Measurements from ENCODE around the gene RASGEF1B. TPM values are rescaled to one million over a fixed set of nuclear protein-coding genes. Genes with fewer than 3 reads are reported as not detected.
A peak's percentile ranks its signal among the peaks of the same experiment; 100 is the strongest.

RASGEF1B gene
- total RNA-seq (28.0 TPM), polyA plus RNA-seq (1 to 10 TPM; 1.1 to 2.7 (median 2.3) TPM)

DNA sequence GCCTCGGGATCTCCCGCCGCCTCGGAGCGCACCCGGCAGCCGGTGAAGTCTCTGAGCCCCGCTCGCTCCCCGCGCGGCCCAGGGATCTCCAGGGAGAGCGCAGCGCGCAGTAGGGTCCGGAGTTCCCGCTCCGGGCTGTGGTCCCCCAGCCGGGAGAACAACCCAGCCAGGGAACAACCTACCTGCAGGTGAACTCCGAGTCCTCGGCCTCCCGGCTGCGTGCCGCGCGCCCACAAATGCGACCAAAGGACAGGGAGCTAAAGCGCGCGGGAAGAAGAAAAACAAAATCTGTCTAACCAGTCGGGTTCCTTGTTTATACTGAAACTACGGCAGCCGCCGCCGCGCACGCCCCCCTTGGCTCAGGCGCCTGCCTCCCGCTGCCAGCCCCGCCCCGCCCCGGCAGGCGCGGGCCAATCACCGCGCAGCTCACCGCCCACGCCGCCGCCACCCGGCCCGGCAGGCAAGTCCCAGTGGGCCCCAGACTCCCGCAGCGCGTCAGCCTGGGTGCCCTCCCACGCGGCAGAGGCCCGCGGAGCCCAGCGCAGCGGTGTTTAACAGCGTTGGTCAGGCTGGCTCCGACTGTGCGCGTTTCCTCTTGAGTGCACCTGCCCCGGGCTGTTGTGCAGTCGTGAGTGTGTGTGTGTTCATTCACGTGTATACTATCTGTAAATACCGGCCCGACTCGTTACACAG, at the start of gene RASGEF1B:
RASGEF1B (minus strand) TSS at position 320 of the 693 bp plus-strand sequence. CDS start 12,399 bp downstream, outside the sequence.
- peaks cover 8% of the 10 kb centered on the region for H3K27me3 Mint-ChIP-seq
- H3K4me1 Mint-ChIP-seq, result peaks cover 4 to 35% (median 20%) of the 10 kb centered on the region in 4 donors
- DNase-seq, result peak; percentile 86 to 93 (median 93)
- Histone ChIP-seq H3K27ac (ENCODE audit: insufficient read depth, low read length, poor library complexity, severe bottlenecking) (peak within 1 kb of the TSS; percentile 85), H3K4me3 (ENCODE audit: low read depth, low read length) (peak within 1 kb of the TSS; percentile 96), H3K9me3 (ENCODE audit: control insufficient read depth in 2 of 2, low read length in 2 of 2) (no peaks in the 10 kb centered on the region), H3K4me1 (ENCODE audit: control insufficient read depth, insufficient read depth, low read length, poor library complexity, severe bottlenecking) (peaks cover 23% of the 10 kb centered on the region), H3K27me3 (ENCODE audit: control insufficient read depth, insufficient read depth, low read length) (peaks cover 5% of the 10 kb centered on the region), H3K36me3 (ENCODE audit: control insufficient read depth, insufficient read depth, low read length) (no peaks in the 10 kb centered on the region)
- H3K4me3 Mint-ChIP-seq, result peak within 1 kb of the TSS; percentile 93 to 95 (median 94)
- H3K9me3 Mint-ChIP-seq, result no peaks in the 10 kb centered on the region
- H3K36me3 Mint-ChIP-seq, result no peaks in the 10 kb centered on the region
- peak within 1 kb of the TSS; percentile 60 to 96 (median 94) for H3K27ac Mint-ChIP-seq
- ATAC-seq (ENCODE audit: low read depth in 2 of 2), result peak; percentile 92

DNA sequence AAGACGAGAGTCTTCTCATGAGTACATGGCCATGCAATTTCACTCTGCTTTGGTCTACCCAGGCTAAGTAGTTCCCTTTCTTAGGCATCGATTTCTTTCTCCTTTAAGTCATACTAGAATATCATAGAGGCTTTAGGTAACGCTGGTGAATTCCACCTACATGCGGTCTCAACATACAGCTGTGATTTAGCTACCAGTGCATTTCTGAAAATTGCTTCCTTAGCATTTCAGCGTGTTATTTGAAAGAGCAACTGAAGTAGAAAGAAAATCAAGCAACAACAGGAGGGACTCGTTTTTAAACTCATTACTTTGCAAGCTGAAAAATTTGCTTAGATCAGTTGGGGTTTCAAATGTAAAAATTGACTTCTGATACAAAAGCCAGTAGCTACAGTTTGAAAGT, 48.1 kb upstream of the RASGEF1B start:
- H3K27ac Mint-ChIP-seq, result no peak overlapping the region
- no peaks in the 10 kb centered on the region for H3K36me3 Mint-ChIP-seq
- Histone ChIP-seq H3K4me3 (ENCODE audit: low read depth, low read length) (no peak overlapping the region), H3K36me3 (ENCODE audit: control insufficient read depth, insufficient read depth, low read length) (no peaks in the 10 kb centered on the region), H3K27ac (ENCODE audit: insufficient read depth, low read length, poor library complexity, severe bottlenecking) (no peak overlapping the region), H3K4me1 (ENCODE audit: control insufficient read depth, insufficient read depth, low read length, poor library complexity, severe bottlenecking) (no peaks in the 10 kb centered on the region), H3K9me3 (ENCODE audit: control insufficient read depth in 2 of 2, low read length in 2 of 2) (no peaks in the 10 kb centered on the region), H3K27me3 (ENCODE audit: control insufficient read depth, insufficient read depth, low read length) (peaks cover 3% of the 10 kb centered on the region)
- peaks cover 16% of the 10 kb centered on the region for H3K27me3 Mint-ChIP-seq
- DNase-seq (no peak), ATAC-seq (ENCODE audit: low read depth in 2 of 2) (no peak)
- H3K9me3 Mint-ChIP-seq, result peaks cover 0 to 4% (median 0%) of the 10 kb centered on the region in 7 donors
- no peak overlapping the region for H3K4me3 Mint-ChIP-seq
- peaks cover 0 to 4% (median 0%) of the 10 kb centered on the region in 4 donors for H3K4me1 Mint-ChIP-seq

DNA sequence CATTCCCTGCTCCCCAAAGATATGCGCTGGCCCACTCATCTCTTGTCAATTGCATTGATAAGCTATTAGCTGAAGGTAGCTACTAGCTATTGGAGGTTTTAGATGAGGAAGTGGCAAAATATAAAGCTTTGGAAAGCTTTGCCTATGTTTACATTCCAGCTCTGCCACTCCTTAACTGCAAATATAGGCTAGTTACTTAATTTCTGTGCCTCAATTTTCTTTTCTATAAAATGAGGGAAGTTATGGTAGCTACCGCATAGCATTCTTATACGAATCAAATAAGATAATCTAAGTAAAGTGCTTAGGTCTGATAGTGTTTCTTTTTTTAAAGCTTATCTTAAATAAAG, 47.7 kb upstream of the RASGEF1B start:
- Mint-ChIP-seq H3K4me3 (no peak overlapping the region), H3K9me3 (peaks cover 0 to 4% (median 0%) of the 10 kb centered on the region in 7 donors), H3K27ac (no peak overlapping the region), H3K27me3 (peaks cover 16% of the 10 kb centered on the region), H3K4me1 (peaks cover 0 to 4% (median 0%) of the 10 kb centered on the region in 4 donors), H3K36me3 (no peaks in the 10 kb centered on the region)
- Histone ChIP-seq H3K27me3 (ENCODE audit: control insufficient read depth, insufficient read depth, low read length) (peaks cover 3% of the 10 kb centered on the region), H3K4me1 (ENCODE audit: control insufficient read depth, insufficient read depth, low read length, poor library complexity, severe bottlenecking) (no peaks in the 10 kb centered on the region), H3K4me3 (ENCODE audit: low read depth, low read length) (no peak overlapping the region), H3K27ac (ENCODE audit: insufficient read depth, low read length, poor library complexity, severe bottlenecking) (no peak overlapping the region), H3K36me3 (ENCODE audit: control insufficient read depth, insufficient read depth, low read length) (no peaks in the 10 kb centered on the region), H3K9me3 (ENCODE audit: control insufficient read depth in 2 of 2, low read length in 2 of 2) (no peaks in the 10 kb centered on the region)
- DNase-seq, result no peak
- no peak for ATAC-seq (ENCODE audit: low read depth in 2 of 2)

DNA sequence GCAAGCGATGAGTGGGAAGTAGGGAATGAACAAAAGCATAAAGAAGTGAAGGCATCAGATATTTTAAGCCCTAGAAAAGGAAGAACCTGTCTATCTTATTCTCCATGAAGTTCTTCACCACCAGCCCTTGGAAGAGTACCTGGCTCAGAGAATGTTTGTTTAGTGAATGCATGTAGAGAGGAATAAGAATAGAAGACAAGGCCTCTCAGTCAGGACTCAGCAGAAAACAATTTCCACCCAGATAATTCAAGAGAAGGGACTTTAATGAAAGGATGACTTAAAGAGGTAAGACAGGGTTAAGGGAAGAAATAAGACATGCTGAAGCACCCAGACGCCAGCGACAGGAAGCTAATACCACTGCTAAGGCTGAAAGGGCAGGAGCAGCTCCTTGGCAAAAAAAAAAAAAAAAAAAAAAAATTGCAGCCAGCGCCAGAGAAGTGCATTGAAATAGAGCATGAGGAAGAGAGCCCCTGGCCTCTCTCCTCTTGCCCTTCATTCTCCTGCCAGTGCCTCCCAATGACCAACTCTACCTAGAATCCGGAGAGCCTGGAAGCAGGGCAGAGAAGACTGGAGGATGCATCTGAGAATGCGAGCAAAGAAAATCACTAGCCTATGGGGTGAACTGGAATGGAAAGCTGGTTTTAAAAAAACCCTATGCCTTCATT, 47.2 kb upstream of the RASGEF1B start:
- no peak for DNase-seq

DNA sequence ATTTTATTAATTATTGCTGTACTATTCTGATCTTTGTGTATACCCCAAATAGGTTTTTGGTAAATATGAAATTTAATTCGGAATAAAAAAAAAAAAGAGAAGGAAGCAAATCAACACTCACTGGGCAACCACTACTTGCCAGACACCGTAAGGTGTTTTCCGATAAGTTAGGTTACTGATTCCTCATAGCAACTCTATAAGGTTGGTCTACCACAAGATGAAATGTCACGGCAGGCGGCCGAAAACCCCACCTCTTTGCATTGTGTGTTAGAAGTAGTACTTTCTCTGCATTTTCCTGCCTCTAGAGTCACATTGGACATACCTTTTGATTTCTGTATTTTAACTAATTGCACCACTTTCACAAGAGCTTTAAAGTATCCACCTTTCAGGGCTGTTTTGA, 44.5 kb upstream of the RASGEF1B start:
- H3K27me3 ChIP-seq (ENCODE audit: control insufficient read depth, insufficient read depth, low read length), result peaks cover 5% of the 10 kb centered on the region
- no peaks in the 10 kb centered on the region for H3K9me3 ChIP-seq (ENCODE audit: control insufficient read depth in 2 of 2, low read length in 2 of 2)
- H3K27ac Mint-ChIP-seq, result no peak overlapping the region
- H3K4me1 ChIP-seq (ENCODE audit: control insufficient read depth, insufficient read depth, low read length, poor library complexity, severe bottlenecking), result no peaks in the 10 kb centered on the region
- H3K4me3 Mint-ChIP-seq, result no peak overlapping the region
- H3K4me1 Mint-ChIP-seq, result peaks cover 0 to 2% (median 0%) of the 10 kb centered on the region in 4 donors
- no peak overlapping the region for H3K4me3 ChIP-seq (ENCODE audit: low read depth, low read length)
- ATAC-seq (ENCODE audit: low read depth in 2 of 2) (no peak), DNase-seq (no peak)
- H3K27ac ChIP-seq (ENCODE audit: insufficient read depth, low read length, poor library complexity, severe bottlenecking), result no peak overlapping the region
- H3K9me3 Mint-ChIP-seq, result peaks cover 0 to 4% (median 0%) of the 10 kb centered on the region in 7 donors
- H3K36me3 Mint-ChIP-seq, result no peaks in the 10 kb centered on the region
- peaks cover 11% of the 10 kb centered on the region for H3K27me3 Mint-ChIP-seq
- H3K36me3 ChIP-seq (ENCODE audit: control insufficient read depth, insufficient read depth, low read length), result no peaks in the 10 kb centered on the region

More for the DNA sequence above, 47.2 kb upstream of the RASGEF1B start:
- Mint-ChIP-seq H3K36me3 (no peaks in the 10 kb centered on the region), H3K9me3 (peaks cover 0 to 4% (median 0%) of the 10 kb centered on the region in 7 donors), H3K27ac (no peak overlapping the region), H3K4me1 (peaks cover 0 to 4% (median 0%) of the 10 kb centered on the region in 4 donors), H3K27me3 (peaks cover 21% of the 10 kb centered on the region), H3K4me3 (no peak overlapping the region)
- Histone ChIP-seq H3K9me3 (ENCODE audit: control insufficient read depth in 2 of 2, low read length in 2 of 2) (no peaks in the 10 kb centered on the region), H3K27ac (ENCODE audit: insufficient read depth, low read length, poor library complexity, severe bottlenecking) (no peak overlapping the region), H3K36me3 (ENCODE audit: control insufficient read depth, insufficient read depth, low read length) (no peaks in the 10 kb centered on the region), H3K4me3 (ENCODE audit: low read depth, low read length) (no peak overlapping the region), H3K4me1 (ENCODE audit: control insufficient read depth, insufficient read depth, low read length, poor library complexity, severe bottlenecking) (no peaks in the 10 kb centered on the region), H3K27me3 (ENCODE audit: control insufficient read depth, insufficient read depth, low read length) (peaks cover 4% of the 10 kb centered on the region)
- no peak for ATAC-seq (ENCODE audit: low read depth in 2 of 2)

DNA sequence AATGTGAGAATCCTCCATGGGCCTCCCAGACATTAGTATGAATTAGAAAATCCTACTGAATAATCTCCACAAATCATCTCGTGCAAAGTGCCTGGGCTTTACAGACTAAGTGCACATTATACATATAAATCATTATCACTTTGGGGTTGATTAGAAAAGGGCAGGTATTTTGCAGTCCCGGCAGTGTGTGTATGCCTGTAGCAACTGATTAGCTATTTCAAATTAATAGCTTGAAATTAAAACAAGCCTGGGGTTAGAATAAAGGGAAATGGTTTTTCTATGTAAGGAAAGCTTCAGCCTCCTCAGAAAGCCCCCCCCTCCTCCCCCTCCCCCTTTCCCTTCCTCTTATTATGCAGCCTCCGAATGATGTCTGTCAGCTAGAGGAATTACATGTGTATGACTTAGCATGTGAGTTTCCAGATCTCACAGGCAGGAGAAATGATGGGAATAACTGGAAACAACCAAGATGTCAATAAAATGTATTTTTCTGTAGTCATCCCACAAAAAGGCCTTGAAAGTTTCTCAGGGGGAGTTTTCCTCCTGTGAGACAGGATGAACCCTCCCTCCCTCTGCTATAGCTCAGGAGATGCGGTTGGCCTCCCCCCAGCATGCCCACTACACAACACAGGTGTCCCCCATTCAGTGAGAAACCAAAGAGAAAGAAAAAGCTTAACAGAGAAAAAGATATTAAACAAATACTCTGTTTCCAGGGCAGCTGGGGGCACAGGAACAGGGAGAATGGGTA, 41.2 kb upstream of the RASGEF1B start:
- no peaks in the 10 kb centered on the region for H3K4me1 ChIP-seq (ENCODE audit: control insufficient read depth, insufficient read depth, low read length, poor library complexity, severe bottlenecking)
- peaks cover 2% of the 10 kb centered on the region for H3K27me3 ChIP-seq (ENCODE audit: control insufficient read depth, insufficient read depth, low read length)
- H3K27ac Mint-ChIP-seq, result peak overlapping the region in 1 of 3 donors; percentile 34
- H3K4me1 Mint-ChIP-seq, result peaks cover 0 to 2% (median 0%) of the 10 kb centered on the region in 4 donors
- no peak overlapping the region for H3K4me3 ChIP-seq (ENCODE audit: low read depth, low read length)
- ATAC-seq (ENCODE audit: low read depth in 2 of 2), result no peak
- H3K27me3 Mint-ChIP-seq, result peaks cover 11% of the 10 kb centered on the region
- H3K9me3 Mint-ChIP-seq, result no peaks in the 10 kb centered on the region
- no peak overlapping the region for H3K4me3 Mint-ChIP-seq
- DNase-seq, result no peak
- no peaks in the 10 kb centered on the region for H3K9me3 ChIP-seq (ENCODE audit: control insufficient read depth in 2 of 2, low read length in 2 of 2)
- H3K27ac ChIP-seq (ENCODE audit: insufficient read depth, low read length, poor library complexity, severe bottlenecking), result no peak overlapping the region
- H3K36me3 ChIP-seq (ENCODE audit: control insufficient read depth, insufficient read depth, low read length), result no peaks in the 10 kb centered on the region
- no peaks in the 10 kb centered on the region for H3K36me3 Mint-ChIP-seq

DNA sequence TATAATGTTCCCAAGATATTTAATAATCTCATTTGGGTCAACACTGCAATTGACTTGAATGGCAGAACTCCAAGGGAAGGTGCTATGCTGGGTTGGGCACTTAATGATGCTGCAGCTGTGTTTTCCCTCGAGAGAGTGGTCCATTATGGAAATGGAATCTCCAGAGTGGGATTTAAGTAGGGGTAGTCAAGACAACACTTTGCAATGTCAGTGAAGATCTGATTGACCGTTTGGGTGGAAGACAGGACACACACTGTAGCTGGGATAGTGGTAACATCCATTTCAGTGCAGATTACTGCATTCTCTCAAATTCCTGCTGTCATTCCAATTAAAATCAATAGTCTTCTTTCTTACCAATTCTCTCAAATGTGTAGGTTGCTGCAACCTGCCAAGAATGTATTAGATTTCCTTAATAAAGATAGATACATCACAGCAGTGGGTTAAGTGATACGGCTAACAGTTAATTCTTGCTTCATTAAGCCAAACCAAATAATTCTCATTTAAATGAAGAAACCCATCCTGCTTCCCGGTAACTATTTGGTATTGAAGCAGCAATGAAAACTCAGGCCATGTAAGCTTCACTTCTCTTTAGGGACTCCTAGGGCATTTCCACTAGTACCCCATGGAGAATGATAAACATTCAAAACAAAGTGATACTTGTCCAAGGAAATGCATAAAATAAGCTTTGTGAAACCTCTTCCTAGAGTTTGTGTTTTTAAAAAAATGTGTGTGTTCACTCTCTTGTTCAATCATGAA, 40.5 kb upstream of the RASGEF1B start:
- Mint-ChIP-seq H3K27ac (no peak overlapping the region), H3K36me3 (no peaks in the 10 kb centered on the region), H3K4me3 (no peak overlapping the region), H3K27me3 (peaks cover 6% of the 10 kb centered on the region), H3K4me1 (peaks cover 0 to 2% (median under 1%) of the 10 kb centered on the region in 4 donors), H3K9me3 (no peaks in the 10 kb centered on the region)
- Histone ChIP-seq H3K27ac (ENCODE audit: insufficient read depth, low read length, poor library complexity, severe bottlenecking) (no peak overlapping the region), H3K9me3 (ENCODE audit: control insufficient read depth in 2 of 2, low read length in 2 of 2) (no peaks in the 10 kb centered on the region), H3K27me3 (ENCODE audit: control insufficient read depth, insufficient read depth, low read length) (peaks cover 2% of the 10 kb centered on the region), H3K4me1 (ENCODE audit: control insufficient read depth, insufficient read depth, low read length, poor library complexity, severe bottlenecking) (no peaks in the 10 kb centered on the region), H3K36me3 (ENCODE audit: control insufficient read depth, insufficient read depth, low read length) (no peaks in the 10 kb centered on the region), H3K4me3 (ENCODE audit: low read depth, low read length) (no peak overlapping the region)
- ATAC-seq (ENCODE audit: low read depth in 2 of 2) (no peak), DNase-seq (no peak)
